GM19455 (cell line): ENCODE data around the gene VBP1.
"Not testable (repeated sequence)": the region's sequence is repeated elsewhere in the genome, so short reads cannot be mapped to it uniquely, and the experiment has no call there.

Experiments used
- ATAC-seq: cut with Tn5 transposase; IDR thresholded peaks from one replicate; pipeline ENCODE4 v1.9.1; 2021; ENCODE audit not compliant: unreplicated experiment

The VBP1 gene

GRCh38 chrX:155216179-155216939 lies at the start of gene VBP1:
Gene VBP1 (plus strand): TSS chrX:155216460. CDS start chrX:155216483, 23 bp downstream.
- peak; percentile 97 for ATAC-seq

GRCh38 chrX:155169881-155170280 lies 46.4 kb upstream of the VBP1 start:
- no peak for ATAC-seq

GRCh38 chrX:155179346-155179997 lies 36.8 kb upstream of the VBP1 start:
- ATAC-seq, result no peak

- ATAC-seq, result no peak
Measured at GRCh38 chrX:155188786-155189185, 27.5 kb upstream of the VBP1 start.

GRCh38 chrX:155211208-155211607 lies 5.1 kb upstream of the VBP1 start:
- ATAC-seq, result no peak

- no peak for ATAC-seq
Measured at GRCh38 chrX:155213731-155214130, 2.5 kb upstream of the VBP1 start.

- peak; percentile 55 for ATAC-seq
Measured at GRCh38 chrX:155215443-155216178, 649 bp upstream of the VBP1 start.

- ATAC-seq, result no peak
Measured at GRCh38 chrX:155216940-155217440, 730 bp downstream of the VBP1 start.

GRCh38 chrX:155218777-155219176 lies 2.5 kb downstream of the VBP1 start:
- ATAC-seq, result no peak

GRCh38 chrX:155221351-155221750 lies 5.1 kb downstream of the VBP1 start:
- no peak for ATAC-seq

GRCh38 chrX:155223746-155224145 lies 7.5 kb downstream of the VBP1 start:
- ATAC-seq, result not testable (repeated sequence)

- no peak for ATAC-seq
Measured at GRCh38 chrX:155225774-155226173, 9.5 kb downstream of the VBP1 start.

GRCh38 chrX:155231163-155231562 lies 14.9 kb downstream of the VBP1 start:
- no peak for ATAC-seq

GRCh38 chrX:155235891-155236290 lies 19.6 kb downstream of the VBP1 start:
- ATAC-seq, result no peak

- no peak for ATAC-seq
Measured at GRCh38 chrX:155237719-155238118, 21.5 kb downstream of the VBP1 start.

GRCh38 chrX:155242300-155242699 lies 26.0 kb downstream of the VBP1 start:
- ATAC-seq, result no peak

GRCh38 chrX:155246748-155247147 lies 30.5 kb downstream of the VBP1 start:
- ATAC-seq, result no peak

GRCh38 chrX:155247497-155247896 lies 31.2 kb downstream of the VBP1 start:
- no peak for ATAC-seq

GRCh38 chrX:155251391-155251790 lies 35.1 kb downstream of the VBP1 start:
- ATAC-seq, result no peak

GRCh38 chrX:155259752-155260151 lies 43.5 kb downstream of the VBP1 start:
- no peak for ATAC-seq

- no peak for ATAC-seq
Measured at GRCh38 chrX:155262970-155263754, 46.9 kb downstream of the VBP1 start.
